GM23248 (cell line): Measurements from ENCODE around the gene NBPF15. TPM values are rescaled to one million over a fixed set of nuclear protein-coding genes. Genes with fewer than 3 reads are reported as not detected.
"Not testable (repeated sequence)": the region's sequence is repeated elsewhere in the genome, so short reads cannot be mapped to it uniquely, and the experiment has no call there.

ENCODE experiments used
- DNase-seq: peaks from one replicate; pipeline ENCODE4 v3.0.0-alpha.2; 2015
- H2AFZ ChIP-seq: fragments of 200-600 bp; sonication (generic); 2 replicates; pipeline ENCODE4 v1.6.1; 2016; ENCODE audit warnings: antibody characterized with exemption
- H3F3A ChIP-seq: fragments of 200-600 bp; sonication (generic); 2 replicates; pipeline ENCODE4 v1.6.1; 2016; ENCODE audit warnings: mild to moderate bottlenecking, antibody characterized with exemption, mixed run types; ENCODE audit not compliant: insufficient read depth
- H3K27ac ChIP-seq: fragments of 200-600 bp; sonication (generic); 2 replicates; pipeline ENCODE4 v1.5.1; 2016; ENCODE audit warnings: mild to moderate bottlenecking
- H3K27me3 ChIP-seq: fragments of 200-600 bp; sonication (generic); replicated peaks from 2 replicates; pipeline ENCODE4 v1.6.1; 2016; ENCODE audit warnings: mild to moderate bottlenecking; ENCODE audit not compliant: insufficient read depth
- H3K36me3 ChIP-seq: fragments of 200-600 bp; sonication (generic); 2 replicates; pipeline ENCODE4 v1.6.1; 2016; ENCODE audit warnings: low read depth, mild to moderate bottlenecking
- H3K4me1 ChIP-seq: fragments of 200-600 bp; sonication (generic); 2 replicates; pipeline ENCODE4 v1.6.1; 2016; ENCODE audit warnings: mild to moderate bottlenecking; ENCODE audit not compliant: insufficient read depth
- H3K4me2 ChIP-seq: fragments of 200-600 bp; sonication (generic); one replicate; pipeline ENCODE4 v1.6.1; 2016; ENCODE audit warnings: mild to moderate bottlenecking; ENCODE audit not compliant: unreplicated experiment
- H3K4me3 ChIP-seq: fragments of 200-600 bp; sonication (generic); 2 replicates; pipeline ENCODE4 v1.5.1; 2016; ENCODE audit warnings: mild to moderate bottlenecking
- H3K79me2 ChIP-seq: fragments of 200-600 bp; sonication (generic); 2 replicates; pipeline ENCODE4 v1.6.1; 2016; ENCODE audit warnings: mild to moderate bottlenecking; ENCODE audit not compliant: insufficient read depth
- H3K9ac ChIP-seq: fragments of 200-600 bp; sonication (generic); 2 replicates; pipeline ENCODE4 v1.6.1; 2016; ENCODE audit warnings: mild to moderate bottlenecking
- H3K9me2 ChIP-seq: fragments of 200-600 bp; sonication (generic); 2 replicates; pipeline ENCODE4 v1.6.1; 2016; ENCODE audit warnings: mixed run types, mild to moderate bottlenecking, moderate library complexity; ENCODE audit not compliant: insufficient read depth
- H3K9me3 ChIP-seq: fragments of 200-600 bp; sonication (generic); one replicate; pipeline ENCODE4 v1.6.1; 2017; ENCODE audit warnings: low read depth
- H4K20me1 ChIP-seq: fragments of 200-600 bp; sonication (generic); 2 replicates; pipeline ENCODE4 v1.6.0; 2016; ENCODE audit not compliant: insufficient read depth
- WGBS, 2 experiments: methylation state at CpG; one replicate each; pipeline ENCODE4 v1.1.6; 2015 to 2017; ENCODE audit warnings: low lambda C conversion rate in 2 of 2, low coverage in 1 of 2; ENCODE audit errors: missing lambda C conversion rate in 2 of 2; 5-methylcytosine and 5-hydroxymethylcytosine counted together
- in situ Hi-C: fragments of 300-500 bp; cut with MboI; formaldehyde crosslinking; loops from 2 replicates; pipeline ENCODE4 v1.15.0; 2020
- polyA plus RNA-seq: library from polyadenylated mRNA; unstranded; fragments of >200 nt; fragmentation: Nextera tagmentation; extraction: Ambion mirVana; gene quantifications from 2 replicates; pipeline ENCODE4 v1.2.1, GENCODE V29; 2016
- total RNA-seq: library from RNA; depleted of rRNA; stranded (reverse); fragments of >200 nt; shearing (Covaris generic); gene quantifications from 2 replicates; pipeline ENCODE4 v1.2.3, GENCODE V29; 2014; rRNA removed

Gene NBPF15
- total RNA-seq (32.0 and 65.1 TPM in 2 replicates), polyA plus RNA-seq (21.4 and 25.2 TPM in 2 replicates)

- 1% methylated on average over 39 to 53 of the region's 71 CpGs for WGBS, 2 experiments
- peaks cover 34% of the 10 kb centered on the region for H3K79me2 ChIP-seq
- DNase-seq: peak; percentile 66
- in situ Hi-C loops, H3K4me1 ChIP-seq, H3K9me3 ChIP-seq, H4K20me1 ChIP-seq, H3K9me2 ChIP-seq, H3K27me3 ChIP-seq, H3F3A ChIP-seq, H3K36me3 ChIP-seq: not testable (repeated sequence)
- H3K4me3 ChIP-seq: peak within 1 kb of the TSS; percentile 73
- H2AFZ ChIP-seq: peak within 1 kb of the TSS; percentile 55
- H3K4me2 ChIP-seq: peak within 1 kb of the TSS; percentile 24
- H3K9ac ChIP-seq: peak within 1 kb of the TSS; percentile 72
- H3K27ac ChIP-seq: peak within 1 kb of the TSS; percentile 41
Observed at GRCh38 chr1:144461136-144461759, at the start of gene NBPF15. NBPF15 (minus strand) TSS chr1:144461669; CDS start chr1:144440003, 21,666 bp downstream.

- H3K9ac ChIP-seq, H3K4me1 ChIP-seq, H3K27ac ChIP-seq, H2AFZ ChIP-seq, H4K20me1 ChIP-seq, H3F3A ChIP-seq, H3K27me3 ChIP-seq, H3K4me3 ChIP-seq, H3K4me2 ChIP-seq, H3K9me3 ChIP-seq, DNase-seq, H3K36me3 ChIP-seq, H3K9me2 ChIP-seq, in situ Hi-C loops, H3K79me2 ChIP-seq: not testable (repeated sequence)
- WGBS, 2 experiments: 40 to 61% methylated on average over 1 of the region's 1 CpG
Observed at GRCh38 chr1:144496429-144496828, 35.0 kb upstream of the NBPF15 start.

- H3K9me2 ChIP-seq, in situ Hi-C loops, H3K9me3 ChIP-seq, DNase-seq, H3K36me3 ChIP-seq, H3K9ac ChIP-seq, H3F3A ChIP-seq, H3K27ac ChIP-seq, H4K20me1 ChIP-seq, H3K27me3 ChIP-seq, H2AFZ ChIP-seq, H3K4me3 ChIP-seq, H3K79me2 ChIP-seq, H3K4me2 ChIP-seq, H3K4me1 ChIP-seq: not testable (repeated sequence)
- 39 to 41% methylated on average over 4 of the region's 4 CpGs for WGBS, 2 experiments
Observed at GRCh38 chr1:144494130-144494529, 32.7 kb upstream of the NBPF15 start.

GRCh38 chr1:144490394-144490793 lies 28.9 kb upstream of the NBPF15 start:
- H3K79me2 ChIP-seq, H2AFZ ChIP-seq, H3K27me3 ChIP-seq, H4K20me1 ChIP-seq, H3F3A ChIP-seq, in situ Hi-C loops, H3K36me3 ChIP-seq, DNase-seq, H3K4me3 ChIP-seq, H3K4me2 ChIP-seq, H3K9ac ChIP-seq, H3K9me3 ChIP-seq, H3K9me2 ChIP-seq, H3K27ac ChIP-seq, H3K4me1 ChIP-seq: not testable (repeated sequence)
- 21 to 25% methylated on average over 13 to 16 of the region's 18 CpGs for WGBS, 2 experiments

GRCh38 chr1:144487002-144487401 lies 25.5 kb upstream of the NBPF15 start:
- H3K9ac ChIP-seq, H3K27ac ChIP-seq, H3K9me3 ChIP-seq, DNase-seq, H3K4me1 ChIP-seq, H3K4me2 ChIP-seq, H3K36me3 ChIP-seq, H3K4me3 ChIP-seq, H3F3A ChIP-seq, H3K9me2 ChIP-seq, H4K20me1 ChIP-seq, in situ Hi-C loops, H2AFZ ChIP-seq, H3K79me2 ChIP-seq, H3K27me3 ChIP-seq: not testable (repeated sequence)
- WGBS, 2 experiments: 28 to 29% methylated on average over 2 of the region's 2 CpGs

GRCh38 chr1:144485048-144485993 lies 23.9 kb upstream of the NBPF15 start:
- H3K4me2 ChIP-seq, H3K79me2 ChIP-seq, H3F3A ChIP-seq, H3K4me1 ChIP-seq, H3K9ac ChIP-seq, DNase-seq, H4K20me1 ChIP-seq, H3K9me2 ChIP-seq, H3K36me3 ChIP-seq, in situ Hi-C loops, H3K27ac ChIP-seq, H2AFZ ChIP-seq, H3K9me3 ChIP-seq, H3K4me3 ChIP-seq, H3K27me3 ChIP-seq: not testable (repeated sequence)
- 1 to 9% methylated on average over 2 to 8 of the region's 15 CpGs for WGBS, 2 experiments

GRCh38 chr1:144473897-144474296 lies 12.4 kb upstream of the NBPF15 start:
- H3K27ac ChIP-seq, H3K4me1 ChIP-seq, H3K27me3 ChIP-seq, H3F3A ChIP-seq, H3K9me2 ChIP-seq, H3K36me3 ChIP-seq, H3K9me3 ChIP-seq, H3K4me3 ChIP-seq, H2AFZ ChIP-seq, in situ Hi-C loops, H4K20me1 ChIP-seq, DNase-seq, H3K4me2 ChIP-seq, H3K9ac ChIP-seq, H3K79me2 ChIP-seq: not testable (repeated sequence)
- no CpG with 5 or more reads among the region's 2 CpGs for WGBS, 2 experiments
